Activated CD8-positive, alpha-beta memory T cell treated with anti-CD3 and anti-CD28 coated beads for 36 hours (primary cell): Measurements from ENCODE around the gene CDKL2. TPM values are rescaled to one million over a fixed set of nuclear protein-coding genes. Genes with fewer than 3 reads are reported as not detected.
"Not testable (repeated sequence)": the region's sequence is repeated elsewhere in the genome, so short reads cannot be mapped to it uniquely, and the experiment has no call there.

Source experiments
- CTCF ChIA-PET: fragments of 350-600 bp; sonication (Branson Sonifier 250); formaldehyde crosslinking; loops from one replicate; lab custom pipeline; 2021; ENCODE audit warnings: antibody characterized with exemption; lab: Charles Lee
- POLR2A ChIA-PET: fragments of 350-600 bp; sonication (Branson Sonifier 250); formaldehyde crosslinking; loops from one replicate; lab custom pipeline; 2021; ENCODE audit warnings: antibody characterized with exemption; lab: Charles Lee
- total RNA-seq, 2 experiments: library from RNA; stranded (reverse); gene quantifications; one replicate each; pipeline ENCODE4 v1.2.3, GENCODE V29; 2021

CDKL2 gene
- total RNA-seq = under 1 TPM; 0.25 to 0.53 TPM

- CTCF ChIA-PET = interaction anchor here (1.3 kb wide), 1 partner anchor 166 kb away, joined by 3 read pairs; no protein-coding TSS in a partner anchor
- POLR2A ChIA-PET = interaction anchor here (0.6 kb wide), 2 partner anchors 9 to 135 kb away, joined by 3 to 4 read pairs; no protein-coding TSS in a partner anchor
Measured at GRCh38 chr4:75630174-75630936, at the start of gene CDKL2. Gene CDKL2 (minus strand): TSS chr4:75630528. CDS start chr4:75625988, 4,540 bp downstream.

GRCh38 chr4:75678965-75679364, 48.6 kb upstream of the CDKL2 start:
- CTCF ChIA-PET = no interaction called here

GRCh38 chr4:75678473-75678872, 48.1 kb upstream of the CDKL2 start:
- CTCF ChIA-PET = no interaction called here

More at GRCh38 chr4:75678965-75679364, 48.6 kb upstream of the CDKL2 start:
- POLR2A ChIA-PET = no interaction called here

GRCh38 chr4:75675004-75675531, 44.7 kb upstream of the CDKL2 start:
- CTCF ChIA-PET = interaction anchor here (1.5 kb wide), 1 partner anchor 50 kb away, joined by 4 read pairs; the partner anchor contains the start of gene USO1
- POLR2A ChIA-PET = no interaction called here

More at GRCh38 chr4:75678473-75678872, 48.1 kb upstream of the CDKL2 start:
- POLR2A ChIA-PET = no interaction called here

- CTCF ChIA-PET = no interaction called here
- POLR2A ChIA-PET = interaction anchor here (0.6 to 3.1 kb wide), 4 partner anchors 9 to 163 kb away, joined by 3 to 23 read pairs (median 8); partner anchors contain the start of gene USO1
Measured at GRCh38 chr4:75673959-75674328, 43.6 kb upstream of the CDKL2 start.

GRCh38 chr4:75673027-75673958, 43.0 kb upstream of the CDKL2 start, which contains the start of gene G3BP2:
Gene G3BP2 (minus strand): TSS chr4:75673411. CDS start chr4:75662025, 11,386 bp downstream.
- CTCF ChIA-PET = interaction anchor here (0.9 kb wide), 1 partner anchor 50 kb away, joined by 3 read pairs; no protein-coding TSS in a partner anchor
- POLR2A ChIA-PET = interaction anchor here (0.6 to 3.1 kb wide), 6 partner anchors 9 to 174 kb away, joined by 3 to 23 read pairs (median 4); partner anchors contain the start of gene USO1

GRCh38 chr4:75672461-75673026, 42.2 kb upstream of the CDKL2 start:
- ChIA-PET CTCF (interaction anchor here (0.9 kb wide), 1 partner anchor 51 kb away, joined by 3 read pairs; no protein-coding TSS in a partner anchor), POLR2A (interaction anchor here (0.6 to 3.1 kb wide), 4 partner anchors 10 to 175 kb away, joined by 3 to 23 read pairs (median 8); partner anchors contain the start of gene USO1)

GRCh38 chr4:75671802-75672421, 41.6 kb upstream of the CDKL2 start:
- ChIA-PET CTCF (no interaction called here), POLR2A (interaction anchor here (1.0 to 3.1 kb wide), 3 partner anchors 11 to 52 kb away, joined by 4 to 23 read pairs (median 11); partner anchors contain the start of gene USO1)

- POLR2A ChIA-PET = interaction anchor here (0.6 to 1.0 kb wide), 3 partner anchors 13 to 144 kb away, joined by 3 read pairs; no protein-coding TSS in a partner anchor
- CTCF ChIA-PET = interaction anchor here (1.4 to 1.7 kb wide), 2 partner anchors 56 to 179 kb away, joined by 3 to 5 read pairs; partner anchors contain the start of gene USO1
Measured at GRCh38 chr4:75668596-75668995, 38.3 kb upstream of the CDKL2 start.

- CTCF ChIA-PET = not testable (repeated sequence)
- POLR2A ChIA-PET = interaction anchor here (1.0 kb wide), 1 partner anchor 57 kb away, joined by 3 read pairs; the partner anchor contains the start of gene USO1
Measured at GRCh38 chr4:75667636-75668035, 37.3 kb upstream of the CDKL2 start.

GRCh38 chr4:75666299-75666698, 36.0 kb upstream of the CDKL2 start:
- CTCF ChIA-PET = no interaction called here
- POLR2A ChIA-PET = no interaction called here

- CTCF ChIA-PET, POLR2A ChIA-PET: not testable (repeated sequence)
Measured at GRCh38 chr4:75664604-75665003, 34.3 kb upstream of the CDKL2 start.

- ChIA-PET CTCF (no interaction called here), POLR2A (no interaction called here)
Measured at GRCh38 chr4:75662626-75663025, 32.3 kb upstream of the CDKL2 start.

- POLR2A ChIA-PET = no interaction called here
- CTCF ChIA-PET = interaction anchor here (1.5 kb wide), 1 partner anchor 146 kb away, joined by 4 read pairs; no protein-coding TSS in a partner anchor
Measured at GRCh38 chr4:75660491-75660890, 30.2 kb upstream of the CDKL2 start.

- CTCF ChIA-PET = interaction anchor here (1.5 to 1.6 kb wide), 2 partner anchors 50 to 145 kb away, joined by 4 read pairs; no protein-coding TSS in a partner anchor
Measured at GRCh38 chr4:75659512-75660031, 29.2 kb upstream of the CDKL2 start.

GRCh38 chr4:75658876-75659275, 28.5 kb upstream of the CDKL2 start:
- POLR2A ChIA-PET = no interaction called here
- CTCF ChIA-PET = interaction anchor here (1.5 to 1.6 kb wide), 2 partner anchors 50 to 144 kb away, joined by 4 read pairs; no protein-coding TSS in a partner anchor

More at GRCh38 chr4:75659512-75660031, 29.2 kb upstream of the CDKL2 start:
- POLR2A ChIA-PET = no interaction called here

- ChIA-PET CTCF (interaction anchor here (0.9 to 1.5 kb wide), 2 partner anchors 10 to 53 kb away, joined by 3 to 4 read pairs; no protein-coding TSS in a partner anchor), POLR2A (interaction anchor here (0.9 to 1.1 kb wide), 2 partner anchors 13 to 17 kb away, joined by 3 to 4 read pairs; no protein-coding TSS in a partner anchor)
Measured at GRCh38 chr4:75655562-75655961, 25.2 kb upstream of the CDKL2 start.
